ENCODE results near the gene CLK3. TPM values are rescaled to one million over a fixed set of nuclear protein-coding genes. Genes with fewer than 3 reads are reported as not detected.

The CLK3 gene
- polyA plus RNA-seq (2012; ENCODE audit: insufficient read depth, insufficient read length, low read depth) = 127 TPM

- H3K4me1 ChIP-seq = peaks cover 6% of the 10 kb centered on the region
- peak; percentile 99 for DNase-seq
- H3K9me3 ChIP-seq = no peaks in the 10 kb centered on the region
- H3K27me3 ChIP-seq = no peaks in the 10 kb centered on the region
- H3K4me3 ChIP-seq (ENCODE audit: low read depth, low read length) = peak within 1 kb of the TSS; percentile 99
- no peak for TF ChIP-seq CTCF (IDR thresholded peaks at IDR 0.05; ENCODE audit: low read depth, low read length)
- H3K36me3 ChIP-seq = peaks cover 19% of the 10 kb centered on the region
Measured at GRCh38 chr15:74615508-74616365, at the start of gene CLK3. Gene CLK3, plus strand, starts transcription at chr15:74615836. Its CDS starts 3,361 bp downstream, at chr15:74619197.

- no peak for DNase-seq
- H3K9me3 ChIP-seq = no peaks in the 10 kb centered on the region
- H3K27me3 ChIP-seq = no peaks in the 10 kb centered on the region
- no peaks in the 10 kb centered on the region for H3K36me3 ChIP-seq
- peaks cover 7% of the 10 kb centered on the region; the same call in 1 of the 2 replicates for H3K4me1 ChIP-seq
- no peak overlapping the region for H3K4me3 ChIP-seq (ENCODE audit: low read depth, low read length)
- TF ChIP-seq CTCF (IDR thresholded peaks at IDR 0.05; ENCODE audit: low read depth, low read length) = no peak
Measured at GRCh38 chr15:74568594-74568993, 47.0 kb upstream of the CLK3 start.

- no peak overlapping the region for H3K4me3 ChIP-seq (ENCODE audit: low read depth, low read length)
- no peaks in the 10 kb centered on the region for H3K27me3 ChIP-seq
- H3K9me3 ChIP-seq = no peaks in the 10 kb centered on the region
- DNase-seq = no peak
- H3K4me1 ChIP-seq = 0 out of 2 replicates have a peak, but pooled peaks cover 7% of the 10 kb centered on the region
- no peaks in the 10 kb centered on the region for H3K36me3 ChIP-seq
- TF ChIP-seq CTCF (IDR thresholded peaks at IDR 0.05; ENCODE audit: low read depth, low read length) = no peak
Measured at GRCh38 chr15:74569731-74570070, 45.9 kb upstream of the CLK3 start.

GRCh38 chr15:74571191-74571590, 44.4 kb upstream of the CLK3 start:
- H3K36me3 ChIP-seq = no peaks in the 10 kb centered on the region
- no peak overlapping the region for H3K4me3 ChIP-seq (ENCODE audit: low read depth, low read length)
- TF ChIP-seq CTCF (IDR thresholded peaks at IDR 0.05; ENCODE audit: low read depth, low read length) = no peak

GRCh38 chr15:74573987-74574386, 41.6 kb upstream of the CLK3 start:
- Histone ChIP-seq H3K4me1 (peaks cover 7% of the 10 kb centered on the region; the same call in 1 of the 2 replicates), H3K4me3 (ENCODE audit: low read depth, low read length) (no peak overlapping the region), H3K36me3 (no peaks in the 10 kb centered on the region), H3K27me3 (no peaks in the 10 kb centered on the region), H3K9me3 (no peaks in the 10 kb centered on the region)
- DNase-seq = no peak
- TF ChIP-seq CTCF (IDR thresholded peaks at IDR 0.05; ENCODE audit: low read depth, low read length) = no peak

More at GRCh38 chr15:74571191-74571590, 44.4 kb upstream of the CLK3 start:
- Histone ChIP-seq H3K9me3 (no peaks in the 10 kb centered on the region), H3K4me1 (peaks cover 7% of the 10 kb centered on the region; the same call in 1 of the 2 replicates), H3K27me3 (no peaks in the 10 kb centered on the region)
- DNase-seq = no peak

- TF ChIP-seq CTCF (IDR thresholded peaks at IDR 0.05; ENCODE audit: low read depth, low read length) = no peak
- H3K36me3 ChIP-seq = no peaks in the 10 kb centered on the region
- DNase-seq = no peak
- H3K4me3 ChIP-seq (ENCODE audit: low read depth, low read length) = no peak overlapping the region
- H3K9me3 ChIP-seq = no peaks in the 10 kb centered on the region
- no peaks in the 10 kb centered on the region for H3K27me3 ChIP-seq
- H3K4me1 ChIP-seq = no peaks in the 10 kb centered on the region; the same call in none of the 2 replicates
Measured at GRCh38 chr15:74578496-74578994, 37.1 kb upstream of the CLK3 start.
